Suppressor macrophage treated with lipopolysaccharide for 1 hour (primary cell): ENCODE measurements around the gene INSR.
"Not testable (repeated sequence)": the region's sequence is repeated elsewhere in the genome, so short reads cannot be mapped to it uniquely, and the experiment has no call there.

Source experiments
- DNase-seq, 3 donors: peaks; one replicate each; pipeline ENCODE4 v3.0.0-alpha.2; 2020 to 2022

INSR gene

DNA sequence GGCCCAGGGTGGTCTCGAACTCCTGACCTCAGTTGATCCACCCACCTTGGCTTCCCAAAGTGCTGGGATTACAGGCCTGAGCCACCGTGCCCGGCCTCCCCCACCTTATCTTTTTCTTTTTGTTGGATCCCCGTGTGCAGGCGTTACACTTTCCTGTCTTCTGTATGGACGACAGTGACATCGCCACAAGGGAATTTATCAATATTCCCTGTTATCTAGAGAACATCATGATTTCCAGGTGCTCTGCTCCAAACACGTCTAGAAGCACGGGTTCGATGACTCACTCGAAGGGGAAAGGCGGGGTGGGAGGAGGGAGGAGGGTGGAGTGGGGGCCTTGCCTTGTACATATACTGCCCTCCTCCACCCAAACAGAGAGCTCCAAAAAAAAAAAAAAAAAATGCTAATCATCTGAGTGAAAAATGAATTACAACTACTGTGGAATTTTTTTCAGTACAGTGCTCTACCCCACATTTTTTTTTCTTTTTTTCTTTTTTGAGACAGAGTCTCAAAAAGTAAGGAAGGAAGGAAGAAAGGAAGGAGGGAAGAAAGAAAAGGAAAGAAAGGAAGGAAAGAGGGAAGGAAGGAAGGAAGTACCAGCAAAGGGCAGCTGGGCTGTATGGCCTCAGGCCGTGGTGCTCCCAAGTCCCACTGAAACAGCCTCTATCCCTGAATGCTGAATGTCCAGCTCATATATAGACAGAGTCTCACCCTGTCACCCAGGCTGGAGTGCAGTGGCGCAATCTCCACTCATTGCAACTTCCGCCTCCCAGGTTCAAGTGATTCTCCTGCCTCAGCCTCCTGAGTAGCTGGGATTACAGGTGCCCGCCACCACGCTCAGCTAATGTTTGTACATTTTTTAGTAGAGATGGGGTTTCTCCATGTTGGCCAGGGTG, 36.8 kb downstream of the INSR start:
- no peak for DNase-seq

DNA sequence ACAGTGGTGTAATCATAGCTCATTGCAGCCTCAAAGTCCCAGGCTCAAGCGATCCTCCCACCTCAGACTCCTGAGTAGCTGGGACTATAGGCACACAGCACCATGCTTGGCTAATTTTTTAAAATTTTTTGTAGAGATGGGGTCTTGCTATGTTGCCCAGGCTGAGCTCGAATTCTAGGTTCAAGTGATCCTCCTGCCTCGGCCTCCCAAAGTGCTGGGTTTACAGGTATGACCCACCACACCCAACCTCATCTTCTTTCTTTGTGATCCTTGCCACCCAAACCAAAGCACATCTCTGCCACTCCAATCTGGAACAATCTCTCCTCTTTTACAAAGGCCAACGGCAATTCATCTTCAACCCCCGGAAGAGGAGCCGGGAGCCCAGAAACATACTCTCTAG, 38.6 kb downstream of the INSR start:
- no peak for DNase-seq

DNA sequence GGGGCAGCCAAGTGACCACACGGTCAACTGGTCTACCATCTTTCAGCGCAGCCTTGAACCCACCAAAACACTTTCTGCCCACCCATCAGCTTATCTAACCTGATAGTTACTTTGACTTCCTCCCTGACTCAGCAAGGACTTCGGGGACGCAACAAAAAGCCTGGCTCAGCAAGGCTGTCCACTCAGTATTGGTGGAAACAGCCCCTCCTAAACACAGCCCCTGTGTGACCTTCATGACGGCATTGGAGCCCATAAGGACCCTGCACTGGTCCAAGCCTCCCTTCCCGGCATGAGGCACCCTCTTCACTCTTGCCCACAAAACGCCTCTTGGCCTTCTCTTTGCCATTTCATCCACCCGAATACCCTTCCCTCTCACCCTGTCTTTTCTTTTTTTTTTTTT, 39.1 kb downstream of the INSR start:
- no peak for DNase-seq

DNA sequence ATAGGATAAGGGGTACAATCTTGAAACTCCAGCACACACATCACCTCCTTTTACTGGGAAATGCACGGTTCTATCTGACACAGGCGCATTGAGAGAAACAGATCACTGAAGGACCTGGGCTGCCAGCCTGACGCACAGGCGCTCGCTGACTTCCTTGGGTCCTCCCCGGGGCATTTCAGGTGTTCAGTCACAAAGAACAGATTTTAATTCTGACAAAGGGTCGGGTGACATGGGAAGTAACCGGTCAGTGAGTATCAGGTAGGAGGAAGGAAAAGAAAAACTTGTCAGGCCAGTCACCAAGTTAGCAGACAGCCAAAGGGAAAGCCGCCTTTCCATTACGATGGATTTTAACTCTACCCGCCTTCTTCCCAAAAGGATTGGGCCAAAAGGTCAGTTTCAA, 39.6 kb downstream of the INSR start:
- no peak for DNase-seq

DNA sequence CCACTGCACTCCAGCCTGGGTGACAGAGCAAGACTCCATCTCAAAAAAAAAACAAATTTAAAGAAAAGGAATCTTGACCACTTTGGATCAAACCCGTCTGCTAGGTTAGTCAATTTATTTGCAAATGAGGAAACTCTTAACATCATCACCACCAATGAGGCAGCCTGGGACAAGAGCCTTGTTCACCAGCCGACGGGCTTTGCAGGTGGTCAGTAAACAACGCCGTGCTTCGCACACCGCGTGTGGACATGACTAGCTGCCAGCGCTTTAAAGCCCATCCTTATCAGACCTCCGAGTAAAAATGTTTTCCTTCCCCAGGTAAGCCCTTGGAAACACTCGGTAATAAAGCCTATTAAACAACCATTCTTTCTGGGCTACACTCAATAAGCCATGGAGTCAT, 41.9 kb downstream of the INSR start:
- DNase-seq, result no peak

DNA sequence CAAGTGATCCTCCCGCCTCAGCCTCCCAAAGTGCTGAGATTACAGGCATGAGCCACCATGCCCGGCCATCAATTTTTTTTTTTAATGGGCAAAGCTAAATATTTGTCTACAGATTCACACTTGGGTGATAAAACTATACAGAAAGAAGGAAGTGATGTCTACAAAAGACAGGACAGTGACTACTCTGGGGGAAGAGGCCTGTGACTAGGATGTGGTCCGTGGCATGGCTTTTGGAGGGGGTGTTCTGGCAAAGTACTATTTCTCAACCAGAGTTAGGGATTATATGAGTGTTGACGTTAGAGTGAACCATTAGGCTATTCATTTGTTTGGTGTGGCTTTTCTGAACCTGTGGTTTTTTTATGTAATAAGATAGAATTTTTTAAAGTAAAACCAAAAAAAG, 42.7 kb downstream of the INSR start:
- peak; percentile 63 to 73 (median 71) for DNase-seq

DNA sequence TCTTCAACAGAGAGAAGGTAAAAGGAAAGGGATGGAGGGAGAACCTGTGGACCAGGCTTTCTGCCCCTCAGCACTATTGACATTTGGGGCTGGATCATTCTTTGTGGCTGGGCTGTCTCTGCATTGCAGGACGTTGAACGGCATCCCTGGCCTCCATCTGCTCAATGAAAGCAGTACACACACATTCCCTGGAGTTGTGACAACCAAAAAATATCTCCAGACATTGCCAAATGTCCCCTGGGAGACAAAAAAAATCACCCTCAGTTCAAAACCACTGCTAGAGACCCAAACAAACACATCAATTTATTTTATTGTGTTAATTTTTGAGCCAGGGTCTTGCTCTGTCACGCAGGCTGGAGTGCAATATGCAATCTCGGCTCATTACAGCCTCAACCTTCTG, 43.3 kb downstream of the INSR start:
- DNase-seq, result no peak

DNA sequence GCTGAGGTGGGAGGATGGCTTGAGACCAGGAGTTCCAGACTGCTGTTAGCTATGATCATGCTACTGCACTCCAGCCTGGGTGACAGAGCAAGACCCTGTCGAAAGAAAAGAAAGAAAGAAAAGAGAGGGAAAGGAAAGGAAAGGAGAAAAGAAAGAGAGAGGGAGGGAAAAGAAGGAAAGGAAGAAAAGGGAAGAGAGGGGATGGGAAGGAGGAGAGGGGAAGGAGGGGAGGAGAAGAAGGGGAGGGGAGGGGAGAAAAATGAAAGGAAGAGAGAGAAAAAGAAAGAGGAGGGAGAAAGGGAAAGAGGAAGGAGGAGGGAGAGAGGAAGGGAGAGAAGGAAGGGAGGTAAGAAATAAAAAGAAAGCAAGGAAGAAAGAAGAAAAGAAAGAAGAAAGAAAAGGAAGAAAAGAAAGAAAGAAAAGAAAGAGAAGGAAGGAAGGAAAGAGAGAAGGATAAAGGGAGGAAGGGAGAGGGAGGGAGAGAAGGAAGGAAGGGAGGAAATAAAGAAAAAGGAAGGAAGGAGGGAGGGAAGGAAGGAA, 44.1 kb downstream of the INSR start:
- DNase-seq, result no peak

DNA sequence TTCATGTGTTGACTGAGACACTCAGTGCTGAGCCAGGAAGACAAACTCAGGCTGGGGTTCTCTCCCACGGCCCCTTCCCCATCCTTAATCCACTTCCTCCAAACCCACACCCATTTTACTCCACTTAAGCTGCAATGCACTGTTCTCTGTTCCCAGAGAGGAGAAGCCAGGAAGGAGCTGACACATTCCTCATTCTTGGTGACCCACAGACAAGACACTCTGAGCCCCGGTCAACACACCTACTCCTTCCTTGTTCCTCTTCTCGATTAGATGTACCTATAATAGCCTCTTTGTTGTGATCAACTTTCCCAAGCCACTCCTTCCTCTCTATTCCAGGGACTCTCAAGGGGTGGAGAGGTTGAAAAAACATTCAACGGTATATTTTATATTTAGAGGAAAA, 47.1 kb downstream of the INSR start:
- peak; percentile 50 to 55 (median 51) for DNase-seq

DNA sequence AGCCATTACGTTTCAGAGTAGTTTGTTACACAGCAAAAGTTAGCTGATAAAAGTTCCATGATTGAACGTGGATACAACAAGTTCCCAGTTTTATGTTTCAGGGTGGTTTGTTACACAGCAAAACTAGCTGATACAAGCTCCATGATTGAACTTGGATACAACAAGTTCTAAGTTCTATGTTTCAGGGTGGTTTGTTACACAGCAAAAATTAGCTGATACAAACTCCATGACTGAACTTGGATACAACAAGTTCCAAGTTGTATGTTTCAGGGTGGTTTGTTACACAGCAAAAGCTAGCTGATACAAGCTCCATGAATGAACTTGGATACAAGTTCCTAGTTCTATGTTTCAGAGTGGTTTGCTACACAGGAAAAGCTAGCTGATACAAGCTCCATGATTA, 47.6 kb downstream of the INSR start:
- no peak for DNase-seq

DNA sequence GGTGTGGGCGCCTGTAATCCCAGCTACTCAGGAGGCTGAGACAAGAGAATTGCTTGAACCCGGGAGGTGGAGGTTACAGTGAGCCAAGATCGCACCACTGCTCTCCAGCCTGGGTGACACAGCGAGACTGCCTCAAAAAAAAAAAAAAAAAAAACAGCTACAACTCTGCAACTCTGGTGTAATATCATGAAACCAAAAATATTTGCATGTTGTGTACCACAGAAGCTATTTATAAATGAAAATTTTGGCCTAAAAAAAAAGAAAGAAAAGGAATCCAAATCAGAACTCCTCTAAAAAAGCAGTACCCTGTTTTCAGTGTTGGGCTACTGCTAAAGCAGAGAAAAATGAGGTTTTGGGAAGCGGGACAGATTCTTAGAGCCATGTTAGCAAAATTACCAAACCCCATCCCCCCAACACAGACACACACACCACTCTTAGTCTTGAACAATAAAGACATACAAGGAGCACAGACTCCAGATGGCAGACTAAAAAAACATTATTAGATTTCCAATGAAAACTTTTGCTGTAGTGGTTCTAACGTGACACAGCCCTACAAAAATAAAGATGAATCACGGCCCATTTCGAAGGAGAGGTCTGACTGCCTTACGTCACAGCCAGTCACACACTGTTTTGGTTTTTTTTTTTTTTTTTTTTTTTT, 51.5 kb downstream of the INSR start:
- DNase-seq, result peak; percentile 73 to 89 (median 84)

DNA sequence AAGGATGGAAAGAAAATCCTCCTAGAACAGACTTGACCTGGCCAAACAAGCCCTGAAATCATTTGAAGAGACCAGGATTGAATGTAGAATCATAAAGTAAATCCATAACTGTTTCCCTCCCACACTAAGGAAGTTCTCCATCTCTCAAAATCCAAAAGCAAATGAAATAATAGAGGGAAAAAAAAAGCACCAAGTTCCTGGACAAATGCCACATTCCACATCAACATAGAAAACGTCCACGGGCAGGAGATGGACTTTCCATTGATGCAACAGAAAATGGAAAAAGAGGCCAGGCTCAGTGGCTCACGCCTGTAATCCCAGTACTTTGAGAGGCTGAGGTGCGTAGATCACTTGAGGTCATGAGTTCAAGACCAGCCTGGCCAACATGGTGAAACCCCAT, 56.2 kb downstream of the INSR start:
- DNase-seq, result no peak

DNA sequence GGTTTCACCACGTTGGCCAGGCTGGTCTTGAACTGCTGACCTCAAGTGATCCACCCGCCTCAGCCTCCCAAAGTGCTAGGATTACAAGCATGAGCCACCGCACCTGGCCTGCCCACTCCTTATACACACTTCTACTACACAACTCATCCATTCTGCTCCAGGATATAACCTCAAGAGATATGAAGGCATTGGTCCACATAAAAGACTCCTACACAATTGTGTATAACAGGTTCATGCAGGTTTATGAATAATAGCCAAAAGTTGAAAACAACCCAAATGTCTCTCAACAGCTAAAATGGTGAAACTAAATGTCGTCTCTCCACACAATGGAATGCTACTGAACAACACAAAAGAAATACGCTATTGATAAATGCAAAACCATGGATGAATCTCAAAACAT, 58.1 kb downstream of the INSR start:
- no peak for DNase-seq

DNA sequence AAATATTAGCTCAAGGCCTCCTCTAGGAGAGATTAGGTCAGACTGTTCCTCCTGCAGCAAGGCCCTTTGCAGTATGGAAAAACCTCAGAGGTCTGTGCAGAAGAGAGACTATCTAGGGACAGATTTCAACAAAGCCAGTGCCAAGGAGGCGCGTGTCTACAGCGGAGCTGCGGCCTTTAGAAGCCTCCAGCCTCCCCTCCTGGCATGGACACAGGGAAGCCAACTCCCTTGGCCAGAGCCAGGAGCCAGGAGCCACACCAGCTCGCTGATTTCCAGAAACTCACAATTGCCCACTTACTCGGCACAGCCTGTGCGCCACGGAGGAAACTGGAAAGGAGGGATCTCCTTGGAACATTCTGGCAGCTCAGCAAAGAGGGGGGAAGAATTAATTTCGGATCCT, 63.4 kb downstream of the INSR start:
- no peak for DNase-seq

DNA sequence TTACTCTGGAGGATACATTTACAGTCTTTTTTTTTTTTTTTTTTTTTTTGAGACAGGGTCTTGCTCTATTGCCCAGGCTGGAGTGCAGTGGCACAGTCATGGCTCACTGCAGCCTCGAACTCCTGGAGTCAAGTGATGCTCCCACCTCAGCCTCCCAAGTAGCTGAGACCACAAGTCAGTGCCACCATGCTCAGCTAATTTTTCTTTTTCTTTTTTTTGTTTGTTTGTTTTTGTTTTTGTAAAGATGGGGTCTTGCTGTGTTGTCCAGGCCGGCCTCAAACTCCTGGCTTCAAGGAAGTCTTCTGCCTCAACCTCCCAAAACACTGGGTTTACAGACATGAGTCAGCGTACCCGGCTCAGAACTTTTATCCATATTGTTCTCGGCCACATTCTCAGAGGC, 64.5 kb downstream of the INSR start:
- no peak for DNase-seq

DNA sequence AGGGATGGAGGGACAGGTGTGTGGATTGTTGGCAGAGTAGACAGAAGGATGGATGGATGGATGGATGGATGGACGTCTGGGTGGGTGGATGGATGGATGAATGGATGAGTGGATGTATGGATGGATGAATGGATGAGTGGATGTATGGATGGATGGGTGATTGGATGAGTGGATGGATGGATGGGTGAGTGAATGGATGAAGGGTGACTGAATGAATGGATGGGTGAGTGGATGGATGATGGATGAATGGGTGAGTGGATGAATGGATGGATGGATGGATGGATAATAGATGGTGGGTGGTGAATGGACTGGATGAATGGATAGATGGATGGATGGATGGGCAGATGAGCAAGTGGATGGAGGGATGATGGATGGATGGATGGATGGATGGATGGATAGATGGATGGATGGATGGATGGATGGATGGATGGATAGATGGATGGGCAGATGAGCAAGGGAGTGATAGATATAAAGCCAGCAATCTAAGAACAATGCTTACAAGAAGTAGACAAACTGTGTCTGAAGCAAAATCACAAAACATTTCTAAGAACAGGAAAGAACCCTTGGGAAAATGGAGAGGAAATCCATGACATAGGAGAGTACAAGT, 65.2 kb downstream of the INSR start:
- no peak for DNase-seq

DNA sequence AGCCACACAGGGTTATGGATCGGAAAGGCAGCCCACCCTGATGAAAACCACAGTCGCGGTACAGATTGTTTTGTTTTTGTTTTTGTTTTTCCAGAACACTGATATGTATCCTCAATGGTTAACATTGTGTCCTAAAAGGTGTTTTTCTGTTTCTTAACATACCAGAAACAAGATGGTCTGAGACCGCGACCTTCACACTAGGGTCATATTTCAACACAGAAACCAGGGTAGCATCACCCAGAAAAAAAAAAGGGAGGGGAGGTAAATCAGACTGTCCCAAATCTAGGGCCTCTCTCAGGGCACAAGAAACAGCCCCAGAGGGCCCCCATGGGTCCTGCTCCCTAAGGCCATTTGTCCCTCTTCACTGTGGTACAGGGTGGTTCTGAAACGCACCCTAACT, 66.5 kb downstream of the INSR start:
- DNase-seq, result no peak

DNA sequence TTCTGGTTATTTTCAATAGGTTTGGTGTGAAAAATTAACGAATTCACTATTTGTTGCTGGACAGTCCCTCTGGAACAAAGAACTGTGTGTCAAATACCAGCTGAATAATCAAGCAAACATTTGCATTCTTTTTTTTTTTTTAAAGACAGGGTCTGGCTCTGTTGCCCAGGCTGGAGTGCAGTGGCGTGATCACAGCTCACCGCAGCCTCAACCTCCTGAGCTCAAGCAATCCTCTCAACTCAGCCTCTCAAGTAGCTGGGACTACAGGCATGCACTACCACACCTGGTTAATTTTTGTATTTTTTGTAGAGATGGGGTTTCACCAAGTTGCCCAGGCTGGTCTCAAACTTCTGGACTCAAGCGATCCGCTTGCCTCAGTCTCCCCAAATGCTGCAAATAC, 67.1 kb downstream of the INSR start:
- not testable (repeated sequence) for DNase-seq

DNA sequence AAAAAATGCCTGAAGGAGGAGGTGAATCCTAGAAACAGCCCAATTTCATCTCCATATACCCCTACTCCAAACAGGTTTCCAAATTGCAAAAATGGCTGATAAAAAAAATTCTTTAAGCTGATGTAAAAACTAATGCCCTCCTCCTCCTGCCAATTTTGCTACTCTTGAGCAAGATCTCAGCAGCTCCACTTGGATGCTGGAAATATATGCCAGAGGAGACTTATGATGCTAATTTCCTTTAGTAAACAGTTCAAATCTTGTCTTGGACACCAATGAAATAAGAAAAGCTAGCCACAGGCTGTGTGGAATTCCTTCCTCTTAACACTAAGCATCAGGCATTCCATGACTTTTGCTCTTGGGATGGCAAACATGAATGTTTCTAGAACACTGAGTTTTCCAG, 67.5 kb downstream of the INSR start:
- DNase-seq, result no peak

DNA sequence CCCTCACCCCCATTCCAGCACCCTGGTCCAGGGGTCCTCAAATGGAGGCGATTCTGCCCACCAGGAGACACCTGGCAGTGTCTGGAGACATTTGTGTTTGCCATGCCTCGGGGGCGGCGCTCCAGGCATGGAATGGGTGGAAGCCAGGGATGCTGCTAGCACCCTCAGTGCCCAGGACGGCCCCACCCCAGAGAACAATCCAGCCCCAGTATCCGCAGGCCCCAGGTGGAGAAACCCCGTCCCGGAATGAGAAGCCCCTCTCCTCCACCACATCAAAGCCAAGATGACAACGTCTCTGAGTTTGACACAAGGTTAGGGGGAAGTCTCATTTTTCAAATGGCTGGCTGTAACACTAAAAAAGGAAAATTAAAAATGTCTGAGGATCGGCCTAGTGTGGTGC, 68.5 kb downstream of the INSR start:
- no peak for DNase-seq

DNA sequence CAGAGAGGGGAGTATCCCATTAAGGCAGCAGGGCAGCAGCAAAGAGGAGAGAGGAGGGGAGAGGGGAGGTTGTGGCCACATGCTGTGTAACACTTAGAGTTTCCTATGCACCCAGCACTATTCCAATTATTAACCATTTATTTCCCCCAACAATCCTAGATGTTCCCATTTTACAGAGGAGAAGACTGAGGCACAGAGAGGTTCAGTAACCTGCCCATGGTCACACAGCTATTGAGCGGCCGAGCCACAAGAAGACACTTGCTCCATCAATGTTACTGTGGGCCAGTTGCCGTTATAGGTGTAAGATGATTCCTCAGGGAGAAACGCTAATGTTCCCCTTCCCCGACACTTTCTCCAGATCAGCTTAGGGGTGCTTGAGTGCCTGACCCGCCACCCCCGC, 69.2 kb downstream of the INSR start:
- no peak for DNase-seq

DNA sequence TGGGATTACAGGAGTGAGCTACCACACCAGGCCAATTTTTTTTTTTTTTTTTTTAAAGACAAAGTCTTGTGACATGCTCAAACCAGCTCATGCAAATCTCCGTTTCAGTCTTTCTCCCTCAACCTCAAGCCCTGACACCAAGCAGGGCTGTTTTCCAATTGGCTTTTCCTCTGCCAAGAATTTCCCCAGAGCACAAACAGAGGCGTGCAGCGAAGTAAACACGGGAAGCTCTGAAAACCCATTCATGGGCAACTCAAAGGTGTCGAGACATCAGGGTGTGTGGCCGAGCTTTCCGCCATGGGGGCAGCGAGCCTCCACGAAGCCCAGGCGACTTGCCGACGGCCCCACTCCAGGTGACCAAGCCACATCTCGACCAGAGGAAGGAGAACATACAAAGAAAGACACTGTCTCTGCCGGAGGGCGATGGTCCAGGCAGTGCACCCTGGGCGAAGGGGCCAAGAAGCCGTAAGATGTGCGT, 70.0 kb downstream of the INSR start:
- DNase-seq, result no peak

DNA sequence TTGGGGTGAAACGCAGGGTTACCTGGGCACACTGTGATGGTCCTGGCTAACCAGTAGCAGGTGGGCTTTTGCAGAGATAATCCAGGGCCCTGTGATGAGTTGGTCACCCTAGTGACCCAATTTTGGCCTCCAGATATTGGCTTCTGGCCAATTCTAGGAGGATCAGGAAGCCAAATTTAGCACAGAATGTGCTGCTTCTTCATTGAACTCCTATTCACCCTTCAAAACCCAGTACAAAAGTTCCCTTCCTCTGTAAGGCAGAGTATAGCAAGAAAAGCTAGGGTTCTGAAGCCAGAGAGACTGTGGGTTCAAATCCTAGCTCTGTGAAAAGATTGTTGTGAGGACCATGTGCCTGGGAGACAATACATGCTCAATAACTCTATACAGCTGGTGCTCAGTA, 70.8 kb downstream of the INSR start:
- no peak for DNase-seq

DNA sequence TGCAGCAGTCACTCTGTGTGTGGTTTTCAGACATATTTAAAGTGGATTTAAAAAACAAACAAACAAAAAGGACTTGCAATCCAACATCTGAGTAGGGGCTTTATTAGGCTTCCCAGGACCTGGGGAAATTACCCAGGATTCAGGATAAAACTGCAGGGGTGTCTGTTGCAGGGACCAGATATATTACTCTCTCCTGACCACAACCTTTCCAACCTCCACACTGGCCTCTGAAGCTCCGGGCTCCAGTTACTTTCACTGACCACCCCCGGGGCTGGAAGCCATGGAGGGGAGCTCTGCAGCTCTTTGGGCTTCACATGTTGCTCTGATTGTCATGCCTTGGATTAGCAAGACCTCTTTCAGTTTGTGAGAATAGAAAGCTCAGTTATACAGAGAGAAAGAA, 75.2 kb downstream of the INSR start:
- no peak for DNase-seq
